GM19438 (cell line): ENCODE measurements around the gene ZNF526.

Source experiments
- ATAC-seq: cut with Tn5 transposase; IDR thresholded peaks from one replicate; pipeline ENCODE4 v1.9.1; 2021; ENCODE audit warnings: low read depth; ENCODE audit not compliant: unreplicated experiment

ZNF526 gene

DNA sequence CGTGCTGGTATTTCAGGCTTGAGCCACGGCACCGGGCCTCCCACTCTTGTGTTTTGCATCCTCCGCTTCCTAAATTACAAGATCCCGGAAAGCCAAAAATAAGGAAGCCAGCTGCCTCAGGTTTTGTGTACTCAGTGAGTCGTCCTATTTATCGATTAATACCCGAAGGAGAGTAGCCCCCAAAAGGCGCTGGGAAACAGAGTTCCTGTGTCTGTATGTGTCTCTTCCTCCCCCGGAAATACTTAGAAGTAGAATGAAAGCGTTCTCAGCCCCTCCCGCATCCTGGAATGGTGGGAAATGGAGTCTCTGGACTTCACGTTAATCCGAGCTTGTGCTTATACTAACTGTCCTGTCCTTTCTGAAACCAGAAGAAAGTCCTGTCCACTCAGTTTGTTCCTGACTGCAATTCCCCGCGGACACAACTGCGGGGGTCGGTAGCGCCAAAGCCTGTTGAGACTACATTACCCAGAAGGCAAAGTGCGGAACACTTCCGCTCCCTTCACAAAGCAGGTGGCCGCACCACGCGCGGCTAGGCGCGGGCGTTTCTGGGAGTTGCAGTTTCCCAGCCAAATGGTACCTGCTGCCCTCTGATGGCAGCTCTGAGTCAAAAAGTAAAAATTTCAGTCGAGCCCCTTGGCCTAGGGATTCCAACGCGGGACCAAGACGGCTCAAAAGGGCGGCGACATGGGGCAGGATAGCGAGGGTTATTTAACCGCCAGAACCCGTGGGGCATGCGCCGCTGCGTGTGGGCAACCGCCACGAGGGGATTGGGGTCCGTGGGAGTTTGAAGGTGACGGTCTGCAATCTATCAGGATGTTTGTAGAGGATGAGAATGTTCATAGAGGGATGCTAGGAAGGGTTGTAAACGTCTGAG lies 24.5 kb downstream of the ZNF526 start:
- peak; percentile 32 for ATAC-seq

DNA sequence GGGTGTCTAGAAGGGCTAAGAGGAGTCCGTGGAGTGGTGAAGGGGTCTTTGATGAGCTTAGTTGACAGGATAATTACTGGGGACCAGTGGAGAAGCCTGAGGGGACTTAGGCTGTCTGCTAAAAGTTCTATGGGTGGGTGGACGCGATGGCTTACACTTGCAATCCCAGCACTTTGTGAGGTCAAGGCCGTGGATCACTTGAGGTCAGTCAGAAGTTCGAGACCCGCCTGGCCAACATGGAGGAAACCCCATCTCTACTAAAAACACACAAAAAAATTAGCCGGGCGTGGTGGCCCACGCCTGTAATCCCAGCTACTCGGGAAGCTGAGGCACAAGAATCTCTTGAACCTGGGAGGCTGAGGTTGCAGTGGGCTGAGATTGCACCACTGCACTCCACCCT lies 25.1 kb downstream of the ZNF526 start:
- no peak for ATAC-seq

DNA sequence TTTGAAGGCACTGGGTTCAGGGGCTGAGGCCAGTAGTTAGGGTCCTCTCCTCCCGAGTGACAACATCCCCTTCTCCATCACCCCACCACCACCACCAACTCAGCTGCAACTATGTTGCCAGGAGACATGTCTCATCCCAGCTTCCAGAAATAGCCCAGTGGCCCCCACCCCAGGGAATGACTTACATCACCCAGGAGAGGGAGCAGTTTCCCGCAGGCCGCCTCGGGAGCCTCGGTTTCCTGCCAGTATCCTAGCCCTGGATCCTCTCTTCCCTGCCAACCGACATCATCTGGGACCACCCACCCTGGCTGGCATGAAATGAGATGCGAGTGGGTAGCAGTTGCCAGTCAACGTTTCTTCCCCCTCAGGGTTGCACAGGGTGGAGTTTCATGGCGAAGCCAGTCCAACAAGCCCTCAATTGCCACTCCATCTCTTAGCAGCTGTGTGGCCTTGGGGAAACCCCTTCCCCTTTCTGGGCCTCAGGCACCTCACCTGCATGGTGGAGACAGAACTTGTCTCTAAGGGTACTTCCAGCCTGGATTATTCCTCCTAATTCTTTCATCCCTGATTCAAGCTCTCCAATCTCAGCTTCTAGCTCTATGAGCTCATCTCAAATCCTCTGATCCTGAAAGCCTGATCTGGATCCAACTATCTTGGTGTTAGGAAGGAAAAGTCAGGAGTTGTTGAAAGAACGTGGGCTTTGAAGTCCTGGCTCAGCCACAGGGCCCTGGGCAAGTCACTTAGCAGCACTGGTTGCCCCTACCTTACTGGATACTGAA lies 26.2 kb downstream of the ZNF526 start:
- no peak for ATAC-seq

DNA sequence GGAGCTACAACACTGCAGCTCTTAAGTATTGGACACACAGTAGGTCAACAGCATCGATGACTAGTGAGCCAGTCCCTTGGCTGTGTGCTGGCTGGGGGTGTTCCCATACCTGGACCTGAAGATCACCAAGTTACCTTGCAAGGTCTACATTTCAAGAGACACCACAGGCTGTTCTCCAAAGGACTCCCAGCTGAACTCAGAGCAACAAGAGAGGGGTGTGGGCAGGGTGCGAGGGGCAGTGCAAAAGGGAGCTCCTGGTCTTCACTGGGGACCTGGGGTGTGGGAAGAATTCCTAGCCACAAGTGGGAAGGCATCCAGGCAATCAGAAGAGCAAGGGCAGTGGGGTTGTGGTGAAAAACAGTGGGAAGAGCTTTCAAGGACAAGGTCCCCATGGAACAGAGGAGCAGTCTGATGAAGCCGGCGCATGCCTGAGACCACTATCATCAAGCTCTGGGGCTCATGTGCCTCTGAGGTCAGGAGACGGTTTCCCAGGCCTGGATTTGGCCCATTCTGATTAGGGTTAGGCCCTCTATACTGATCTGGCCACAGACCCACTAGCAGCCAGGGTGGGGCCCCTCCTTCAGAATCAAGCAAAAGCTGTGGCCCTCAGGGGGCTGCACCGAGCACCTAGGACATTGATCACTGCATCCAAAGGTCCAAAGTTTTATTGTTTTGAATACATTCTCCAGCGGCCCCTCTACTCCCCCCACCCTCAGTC lies 27.0 kb downstream of the ZNF526 start:
- no peak for ATAC-seq

DNA sequence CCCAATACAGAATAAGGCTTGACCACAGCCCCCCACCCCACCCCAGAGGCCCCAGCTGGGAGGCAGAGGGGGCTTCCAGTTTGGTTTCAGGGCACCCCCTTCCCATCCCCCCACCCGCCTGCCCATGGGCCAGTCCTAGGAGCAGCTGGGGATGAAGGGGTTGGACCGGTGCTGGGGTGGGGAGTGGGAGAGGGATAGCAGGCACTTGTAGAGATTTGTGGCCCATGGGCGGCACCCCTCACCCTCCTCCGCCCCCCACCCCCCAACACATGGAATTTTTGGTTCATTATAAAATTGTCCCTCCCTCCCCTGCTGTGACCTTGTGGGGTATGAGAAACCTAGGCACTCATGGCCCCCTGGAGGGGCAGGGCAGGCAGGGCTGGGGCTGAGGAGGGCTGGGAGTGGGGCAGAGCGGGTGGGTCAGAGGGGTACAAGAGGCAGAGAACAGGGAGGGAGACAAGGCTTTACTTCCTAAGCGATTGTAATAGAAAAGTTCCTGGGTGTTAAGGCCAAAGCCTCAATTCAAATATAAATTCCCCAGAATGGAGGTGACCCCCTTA lies 27.6 kb downstream of the ZNF526 start:
- no peak for ATAC-seq

DNA sequence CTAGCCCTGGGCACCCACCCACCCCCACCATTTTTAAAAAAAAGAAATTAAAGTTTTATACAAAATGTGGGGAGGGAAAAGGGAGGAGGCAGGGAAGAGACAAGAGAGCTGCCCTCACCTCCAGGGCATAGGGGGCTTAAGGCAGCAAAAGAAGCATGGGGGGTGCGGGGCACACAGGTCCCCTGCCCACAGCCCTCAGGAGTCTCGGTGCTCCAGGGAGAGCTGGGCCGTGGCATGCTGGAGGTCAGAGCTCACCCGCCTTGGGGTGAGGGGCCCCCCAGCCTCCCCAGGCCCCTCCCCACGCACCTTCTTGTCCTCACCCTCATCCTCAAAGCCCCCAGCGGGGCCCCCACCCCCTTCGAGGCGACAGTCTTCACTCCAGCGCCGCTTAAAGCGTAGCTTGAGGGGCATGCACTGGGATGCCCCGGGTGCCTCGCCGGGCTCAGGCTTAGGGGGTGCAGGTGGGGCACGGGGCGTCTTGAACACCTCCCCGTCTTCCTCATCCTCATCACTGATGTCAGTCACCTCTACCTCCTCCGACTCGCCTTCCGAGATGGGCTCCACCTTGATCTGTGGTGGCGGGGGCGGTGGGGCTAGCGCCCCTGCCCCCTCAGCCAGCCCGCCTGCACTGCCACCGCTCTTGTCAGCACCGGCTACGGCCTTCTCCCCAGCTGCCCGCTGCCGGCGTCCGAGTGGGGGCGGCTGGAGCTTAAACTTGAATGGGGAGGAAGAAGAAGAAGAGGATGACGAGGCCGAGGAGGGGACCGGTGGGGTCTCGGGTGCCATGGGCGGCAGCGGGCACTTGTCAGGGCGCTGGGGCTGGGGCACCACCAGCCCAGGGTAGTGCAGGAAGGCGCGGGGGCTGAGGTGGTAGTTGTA lies 28.4 kb downstream of the ZNF526 start:
- ATAC-seq = no peak

DNA sequence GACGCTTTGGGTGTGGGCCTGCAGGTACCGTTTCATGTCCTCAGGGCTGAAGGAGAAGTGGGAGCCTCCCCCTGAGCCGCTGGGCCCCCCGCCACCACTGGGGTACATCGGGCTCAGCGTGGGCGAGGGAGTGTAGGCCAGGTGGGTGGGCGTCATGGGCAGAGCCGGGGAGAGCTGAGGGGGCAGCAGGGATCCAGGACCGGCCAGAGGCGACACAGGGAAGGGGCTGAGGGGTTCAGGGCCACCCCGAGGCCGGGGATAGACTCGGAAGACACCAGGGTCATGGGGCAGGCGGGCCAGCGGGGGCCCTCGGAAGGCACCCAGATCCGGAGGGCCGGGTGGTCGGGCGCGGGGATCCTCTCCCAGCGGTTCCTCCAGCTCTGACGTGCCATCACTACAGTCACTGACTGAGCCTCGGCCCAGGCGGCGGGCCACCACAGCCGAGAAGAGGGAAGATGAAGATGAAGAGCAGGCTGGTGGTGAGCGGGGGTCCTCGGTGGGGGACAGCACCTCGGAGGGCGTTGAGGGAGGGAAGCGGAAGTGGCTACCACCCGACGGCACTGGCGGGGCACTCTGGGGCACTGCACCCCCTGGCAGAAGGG lies 29.1 kb downstream of the ZNF526 start:
- ATAC-seq = no peak

DNA sequence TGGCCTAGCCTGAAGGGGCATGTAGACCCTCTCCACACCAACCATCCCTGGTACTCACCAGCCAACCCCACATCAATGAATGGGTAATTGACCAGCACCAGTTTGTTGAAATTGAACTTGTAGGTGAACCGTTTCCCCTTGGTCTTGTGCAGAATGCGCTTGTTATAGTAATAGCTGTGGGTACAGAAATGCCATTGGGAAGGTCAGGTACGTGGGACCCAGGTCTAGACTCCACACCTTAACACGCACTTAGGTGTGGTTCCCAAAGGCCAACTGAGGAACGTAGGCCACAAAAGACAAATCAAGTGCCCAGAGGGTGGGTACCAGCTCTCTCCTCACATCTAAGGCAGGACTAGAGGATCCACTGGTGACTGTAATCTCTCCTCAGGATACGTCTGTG lies 29.7 kb downstream of the ZNF526 start:
- no peak for ATAC-seq

DNA sequence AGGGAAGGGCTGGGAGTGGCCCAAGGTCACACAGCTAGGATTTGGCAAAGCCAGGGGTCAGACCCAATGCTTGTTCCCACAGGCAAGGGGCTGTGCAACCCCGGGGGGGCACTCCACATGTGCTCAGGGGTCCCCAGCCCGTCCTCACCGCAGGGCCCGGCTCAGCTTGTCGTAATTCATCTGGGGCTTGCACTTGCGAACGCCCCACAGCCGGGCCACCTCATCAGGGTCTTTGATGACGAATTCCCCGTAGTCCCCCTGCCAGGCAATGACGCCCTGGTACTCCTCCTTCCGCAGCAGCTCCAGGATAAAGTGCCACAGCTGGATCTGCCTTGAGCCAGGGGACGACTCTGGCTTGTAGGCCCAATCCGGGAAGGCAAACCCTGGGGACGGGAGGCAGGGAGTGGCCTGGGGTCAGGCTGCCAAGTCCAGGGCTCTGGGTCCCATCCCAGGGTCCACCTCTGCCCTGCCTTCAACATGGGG lies 30.1 kb downstream of the ZNF526 start:
- ATAC-seq = no peak

DNA sequence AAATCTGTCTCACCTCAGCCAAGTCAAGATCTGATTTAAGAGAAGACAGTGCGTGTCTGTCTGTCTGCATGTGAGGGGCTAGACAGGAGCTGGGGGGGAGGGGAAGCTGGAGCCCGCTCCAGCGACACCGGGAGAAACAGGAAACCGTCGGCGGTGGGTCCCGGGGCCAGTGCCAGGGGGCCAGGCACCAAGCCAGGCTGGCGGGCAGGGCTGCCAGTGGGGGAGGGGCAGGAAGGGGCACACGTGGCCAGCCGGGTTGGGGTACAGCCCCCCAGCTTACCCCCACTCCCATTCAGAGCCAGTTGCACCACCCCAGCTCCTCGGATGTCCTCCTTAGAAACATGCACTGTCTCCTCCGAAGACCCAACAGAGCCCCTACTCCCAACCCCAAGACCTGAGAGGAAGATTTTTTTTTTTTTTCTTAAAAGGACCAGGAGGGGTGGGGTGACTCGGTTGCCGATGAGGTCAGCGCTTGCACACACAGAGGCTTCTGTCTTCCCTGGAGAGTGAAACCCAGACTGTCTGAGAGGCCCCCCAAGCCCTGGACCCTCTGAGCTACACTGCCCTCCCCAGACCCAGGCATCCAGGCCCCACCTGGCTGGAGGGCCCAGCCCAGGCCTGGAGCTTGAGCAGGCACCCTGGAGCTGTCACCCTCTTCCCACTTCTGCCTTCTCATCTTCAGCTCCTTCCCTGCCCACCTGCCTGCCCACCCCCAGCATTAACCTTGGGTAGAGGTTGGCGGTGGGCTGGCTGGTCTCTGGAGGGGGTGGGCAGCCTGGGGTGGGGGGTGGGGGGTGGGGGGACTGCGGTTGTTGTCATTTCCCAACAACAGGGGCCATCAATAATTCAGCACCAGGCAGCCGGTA lies 30.8 kb downstream of the ZNF526 start:
- ATAC-seq = no peak

DNA sequence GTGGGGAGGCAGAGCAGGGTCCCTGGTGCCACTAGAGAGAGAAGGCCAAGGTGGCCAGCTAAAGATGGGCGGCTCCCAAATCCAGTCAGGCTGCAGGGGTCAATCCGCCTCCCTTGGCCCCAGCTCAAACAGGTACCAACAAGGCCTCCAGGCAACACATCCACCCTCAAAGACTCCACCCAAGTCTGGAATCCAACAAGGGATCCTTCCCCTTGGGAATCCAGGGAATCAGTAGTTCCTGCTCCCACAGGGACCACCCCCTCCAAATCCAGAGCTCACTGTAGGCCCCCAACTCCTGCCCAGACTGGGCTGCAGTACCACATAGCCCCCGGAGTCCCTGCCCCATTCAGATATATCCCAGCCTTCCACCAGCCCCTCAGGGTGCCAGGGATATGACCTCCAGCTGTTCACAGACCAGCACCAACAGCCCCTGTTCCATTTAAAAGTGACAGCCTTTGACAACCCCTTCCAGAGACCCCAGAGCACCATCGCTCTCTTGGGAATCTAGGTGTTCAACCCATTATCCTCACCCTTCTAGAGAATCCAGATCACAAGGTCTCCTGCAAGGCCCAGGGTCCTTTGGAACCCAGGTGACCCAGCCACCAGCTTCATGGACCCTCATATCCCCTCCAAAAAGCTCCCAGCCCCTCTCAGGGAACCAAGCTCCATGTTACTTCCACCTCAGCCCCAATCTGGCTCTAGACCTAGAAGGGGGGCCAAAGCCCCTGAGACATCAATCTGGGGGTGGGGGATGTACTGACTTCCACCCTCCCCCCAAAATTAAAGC lies 31.7 kb downstream of the ZNF526 start:
- ATAC-seq = no peak

DNA sequence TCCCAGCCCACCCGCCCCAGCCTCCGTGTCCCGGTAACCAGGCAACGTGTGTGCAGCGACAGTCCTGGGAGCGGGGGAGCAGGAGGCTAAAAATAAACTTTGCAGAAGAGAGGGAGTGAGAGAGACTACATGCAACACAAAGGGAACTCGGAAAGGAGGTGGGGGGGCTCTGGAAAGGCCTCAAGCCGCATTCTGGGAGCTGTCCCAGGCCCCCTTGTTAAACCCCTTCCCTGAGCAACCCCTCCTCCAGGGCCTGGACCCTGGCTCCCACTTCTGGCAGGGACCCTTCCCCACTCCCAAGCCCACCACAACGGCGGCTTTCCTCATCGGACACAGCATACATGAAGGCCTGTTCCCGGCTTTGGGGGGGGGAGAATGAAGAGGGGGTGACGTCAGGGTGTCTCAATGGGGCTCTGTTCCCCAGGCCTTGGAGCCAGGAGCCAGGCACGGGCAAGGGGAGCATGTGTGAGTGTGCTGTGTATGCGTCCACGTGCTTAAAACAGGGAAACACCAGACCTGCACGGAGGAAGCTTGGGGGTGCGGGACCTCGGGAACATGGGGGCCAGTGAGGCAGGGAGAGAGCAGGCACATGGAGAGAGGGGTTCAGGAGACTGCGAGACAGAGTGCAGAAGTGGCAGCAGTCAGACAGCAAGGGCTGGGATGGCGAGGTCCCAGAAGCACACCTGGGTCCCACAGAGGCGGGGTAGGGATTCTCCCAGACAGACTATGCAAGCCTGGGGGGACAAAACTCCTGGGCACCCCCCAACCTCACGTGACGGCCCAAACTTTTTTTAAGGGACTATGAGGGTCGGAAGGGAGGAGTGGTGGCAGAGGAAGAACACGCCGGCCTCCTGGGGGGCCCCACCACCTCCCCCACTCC lies 32.5 kb downstream of the ZNF526 start:
- ATAC-seq = no peak

DNA sequence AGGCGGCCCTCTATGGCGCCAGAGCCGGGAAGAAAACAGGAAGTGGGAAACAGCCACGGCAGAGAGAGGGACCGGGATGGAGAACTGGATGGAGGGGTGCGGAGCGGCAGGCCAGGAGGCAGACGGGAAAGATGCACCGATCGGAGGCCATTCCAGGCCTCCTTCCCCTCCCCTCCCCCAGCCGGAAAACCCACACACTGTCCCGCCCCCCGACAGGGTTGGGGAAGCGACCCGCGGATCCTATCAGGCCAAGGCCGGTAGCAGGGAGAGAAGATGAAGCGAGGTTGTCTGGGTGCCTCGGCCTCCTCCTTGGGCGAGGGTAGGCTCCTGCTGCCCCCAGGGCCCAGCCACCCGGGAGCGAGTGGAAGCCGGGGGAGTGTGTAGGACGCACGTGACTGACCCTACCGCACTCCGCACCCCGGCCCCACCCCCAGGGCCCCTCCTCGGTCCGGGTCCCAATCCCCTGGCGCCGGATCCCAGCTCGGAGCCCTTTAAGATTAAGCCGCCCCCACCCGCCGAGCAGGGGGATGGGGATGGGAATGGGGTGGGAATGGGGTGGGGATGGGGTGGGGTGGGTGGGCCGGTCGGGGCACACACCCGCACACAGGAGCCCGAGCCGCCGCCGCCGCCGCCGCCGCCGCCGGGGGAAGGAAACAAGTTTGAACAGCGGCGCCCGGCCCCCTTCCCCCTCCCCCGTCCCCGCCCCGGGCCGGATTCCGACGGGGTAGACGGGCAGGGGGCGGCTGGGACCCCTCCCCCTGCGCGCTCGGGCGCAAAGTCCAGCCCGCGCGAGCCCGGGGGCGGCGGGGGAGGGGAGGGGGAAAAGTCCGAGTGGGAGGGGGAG lies 33.4 kb downstream of the ZNF526 start:
- no peak for ATAC-seq

DNA sequence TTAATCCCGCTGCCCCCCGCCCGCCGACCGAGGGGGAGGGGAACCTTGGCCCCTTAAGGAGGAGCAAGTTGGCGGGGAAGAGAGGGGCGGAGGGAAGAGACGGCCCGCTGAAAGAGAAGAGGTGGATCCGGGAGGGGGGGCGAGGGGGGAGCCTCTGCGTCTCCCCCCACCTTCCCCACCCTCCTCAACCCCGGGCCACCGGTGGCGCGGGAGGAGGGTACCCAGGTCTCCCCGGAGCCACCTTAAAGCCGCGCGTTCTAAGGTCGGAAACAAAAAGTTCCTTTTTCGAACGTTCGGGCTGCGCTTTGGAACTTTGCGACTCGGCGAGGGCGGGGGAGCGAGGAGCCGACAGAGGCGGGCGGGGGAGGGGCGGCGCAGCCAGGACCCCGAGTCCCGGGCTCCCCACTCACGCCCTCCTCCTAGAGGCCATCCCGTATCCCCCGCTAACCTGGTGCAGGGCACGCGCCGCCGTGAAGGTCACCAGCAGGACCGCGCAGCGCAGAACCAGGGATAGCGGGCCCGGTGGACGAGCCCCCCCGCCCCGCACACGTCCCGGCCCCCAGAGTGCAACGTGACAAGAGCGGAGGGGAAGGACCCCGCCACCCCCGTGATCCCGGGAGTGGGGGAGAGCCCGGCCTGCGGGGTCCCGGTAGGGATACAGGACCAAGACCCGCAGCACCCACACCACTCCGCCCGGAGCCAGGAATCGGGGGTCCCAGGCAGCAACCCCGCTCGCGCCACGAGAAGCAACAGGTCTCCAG lies 34.2 kb downstream of the ZNF526 start:
- no peak for ATAC-seq
